Activated T-helper 2 cell treated with anti-CD3 and anti-CD28 coated beads, Interferon-gamma antibody, Interleukin-2, Interleukin-4, amounts not matched to agents 10 μg/mL and 5 μg/mL and 100 μg/mL, durations not matched to agents 14 hours and 24 hours and 36 hours (primary cell): ENCODE results near the gene PRPSAP1. TPM values are rescaled to one million over a fixed set of nuclear protein-coding genes. Genes with fewer than 3 reads are reported as not detected.
"Not testable (repeated sequence)": the region's sequence is repeated elsewhere in the genome, so short reads cannot be mapped to it uniquely, and the experiment has no call there.

Source experiments
- DNase-seq: peaks from one replicate; pipeline ENCODE4 v3.0.0; 2021; ENCODE audit warnings: low spot score
- H3K27ac Mint-ChIP-seq: one replicate; pipeline ENCODE4 v1.8.0; 2021; ENCODE audit warnings: mixed read lengths
- H3K27me3 Mint-ChIP-seq: one replicate; pipeline ENCODE4 v1.8.0; 2021; ENCODE audit warnings: low read depth, mixed read lengths
- H3K36me3 Mint-ChIP-seq: one replicate; pipeline ENCODE4 v1.8.0; 2021; ENCODE audit warnings: low read depth, mixed read lengths
- H3K4me1 Mint-ChIP-seq: one replicate; pipeline ENCODE4 v1.8.0; 2021; ENCODE audit warnings: low read depth, mixed read lengths
- H3K4me3 Mint-ChIP-seq: one replicate; pipeline ENCODE4 v1.8.0; 2021; ENCODE audit warnings: low read depth, mild to moderate bottlenecking, moderate library complexity, mixed read lengths
- H3K9me3 Mint-ChIP-seq: one replicate; pipeline ENCODE4 v1.8.0; 2021; ENCODE audit warnings: mixed read lengths
- intact Hi-C: fragments of 100-400 bp; cut with micrococcal nuclease; formaldehyde crosslinking; loops from one replicate; pipeline ENCODE4 v1.15.1; 2023
- total RNA-seq: library from RNA; stranded (reverse); gene quantifications from 2 replicates; pipeline ENCODE4 v1.2.3, GENCODE V29; 2022

Gene PRPSAP1
- total RNA-seq, 1 donor from 2014 or later, result 48.2 TPM

GRCh38 chr17:76274112-76274956 is 79.4 kb downstream of the PRPSAP1 start:
- peak overlapping the region; percentile 33 for H3K27ac Mint-ChIP-seq
- no peak for DNase-seq
- H3K27me3 Mint-ChIP-seq, result no peaks in the 10 kb centered on the region
- intact Hi-C loops, result loop anchor here (5.0 kb wide), 2 partner anchors 42 to 132 kb away; partner anchors contain the start of gene FOXJ1
- H3K36me3 Mint-ChIP-seq, result peaks cover 21% of the 10 kb centered on the region
- peaks cover 36% of the 10 kb centered on the region for H3K4me1 Mint-ChIP-seq
- H3K9me3 Mint-ChIP-seq, result no peaks in the 10 kb centered on the region
- H3K4me3 Mint-ChIP-seq, result no peak overlapping the region

GRCh38 chr17:76273445-76274111 is 80.1 kb downstream of the PRPSAP1 start:
- peak overlapping the region; percentile 90 for H3K27ac Mint-ChIP-seq
- no peak for DNase-seq
- H3K4me3 Mint-ChIP-seq, result no peak overlapping the region
- intact Hi-C loops, result loop anchor here (2.0 to 5.0 kb wide), 4 partner anchors 41 to 203 kb away; partner anchors contain the start of gene FOXJ1
- H3K4me1 Mint-ChIP-seq, result peaks cover 43% of the 10 kb centered on the region
- no peaks in the 10 kb centered on the region for H3K27me3 Mint-ChIP-seq
- no peaks in the 10 kb centered on the region for H3K9me3 Mint-ChIP-seq
- peaks cover 27% of the 10 kb centered on the region for H3K36me3 Mint-ChIP-seq

DNA sequence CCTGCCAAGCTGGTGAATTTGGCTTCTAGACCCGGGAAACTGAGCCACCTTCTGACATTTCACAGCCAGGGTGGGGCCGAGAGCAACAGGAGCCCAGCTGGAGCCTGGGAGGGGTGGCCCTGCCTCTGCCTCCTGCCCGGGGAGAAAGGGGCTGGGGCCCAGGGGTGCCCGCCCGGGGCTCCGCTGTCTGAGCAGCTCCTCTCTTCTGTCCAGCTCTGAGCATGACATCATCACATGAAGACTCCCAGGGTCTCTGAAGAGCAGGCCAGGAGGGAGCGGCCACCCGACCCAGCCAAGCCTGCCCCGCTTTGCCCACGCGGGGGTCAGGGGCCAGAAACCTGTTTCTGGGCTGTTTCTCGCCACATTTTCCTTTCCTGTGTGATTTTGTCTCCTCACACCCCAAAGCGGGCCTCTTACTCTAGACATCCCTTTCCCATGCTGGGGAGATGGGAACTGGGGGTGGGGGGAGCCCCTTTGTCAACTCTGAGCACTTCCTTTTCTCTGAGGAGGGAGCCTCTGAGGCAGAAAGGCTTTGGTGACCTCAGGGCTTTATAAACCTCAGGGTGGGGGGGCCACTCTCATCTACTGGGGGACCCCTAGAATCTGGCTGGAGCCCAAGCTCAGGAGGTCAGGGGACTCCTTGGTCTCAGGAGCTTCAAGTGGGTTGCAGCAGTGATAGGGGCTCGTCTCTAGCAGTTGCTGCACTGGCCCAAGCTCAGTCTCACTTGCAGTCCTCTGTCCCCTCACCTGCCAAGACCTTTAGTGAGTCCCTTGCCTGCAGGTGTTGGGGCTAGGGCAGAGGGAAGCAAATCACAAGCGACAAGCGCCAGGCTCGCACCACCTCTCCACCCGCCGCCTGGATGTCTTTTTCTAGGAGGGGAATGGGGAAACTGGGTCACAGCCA is 80.9 kb downstream of the PRPSAP1 start:
- Mint-ChIP-seq H3K27me3 (no peaks in the 10 kb centered on the region), H3K4me1 (peaks cover 48% of the 10 kb centered on the region), H3K4me3 (peak overlapping the region; percentile 79), H3K36me3 (peaks cover 33% of the 10 kb centered on the region), H3K9me3 (no peaks in the 10 kb centered on the region), H3K27ac (peak overlapping the region; percentile 90)
- no peak for DNase-seq
- intact Hi-C loops, result loop anchor here (1.0 to 5.0 kb wide), 6 partner anchors 8 to 202 kb away; partner anchors contain the start of gene FOXJ1

- Mint-ChIP-seq H3K4me1 (peaks cover 47% of the 10 kb centered on the region), H3K27me3 (no peaks in the 10 kb centered on the region), H3K4me3 (peak overlapping the region; percentile 79), H3K9me3 (no peaks in the 10 kb centered on the region), H3K27ac (peak overlapping the region; percentile 90), H3K36me3 (peaks cover 40% of the 10 kb centered on the region)
- intact Hi-C loops, result loop anchor here (1.0 to 5.0 kb wide), 6 partner anchors 8 to 201 kb away; partner anchors contain the start of gene FOXJ1
- DNase-seq, result peak; percentile 69
These were observed 81.8 kb downstream of the PRPSAP1 start for GRCh38 chr17:76271669-76272540.

DNA sequence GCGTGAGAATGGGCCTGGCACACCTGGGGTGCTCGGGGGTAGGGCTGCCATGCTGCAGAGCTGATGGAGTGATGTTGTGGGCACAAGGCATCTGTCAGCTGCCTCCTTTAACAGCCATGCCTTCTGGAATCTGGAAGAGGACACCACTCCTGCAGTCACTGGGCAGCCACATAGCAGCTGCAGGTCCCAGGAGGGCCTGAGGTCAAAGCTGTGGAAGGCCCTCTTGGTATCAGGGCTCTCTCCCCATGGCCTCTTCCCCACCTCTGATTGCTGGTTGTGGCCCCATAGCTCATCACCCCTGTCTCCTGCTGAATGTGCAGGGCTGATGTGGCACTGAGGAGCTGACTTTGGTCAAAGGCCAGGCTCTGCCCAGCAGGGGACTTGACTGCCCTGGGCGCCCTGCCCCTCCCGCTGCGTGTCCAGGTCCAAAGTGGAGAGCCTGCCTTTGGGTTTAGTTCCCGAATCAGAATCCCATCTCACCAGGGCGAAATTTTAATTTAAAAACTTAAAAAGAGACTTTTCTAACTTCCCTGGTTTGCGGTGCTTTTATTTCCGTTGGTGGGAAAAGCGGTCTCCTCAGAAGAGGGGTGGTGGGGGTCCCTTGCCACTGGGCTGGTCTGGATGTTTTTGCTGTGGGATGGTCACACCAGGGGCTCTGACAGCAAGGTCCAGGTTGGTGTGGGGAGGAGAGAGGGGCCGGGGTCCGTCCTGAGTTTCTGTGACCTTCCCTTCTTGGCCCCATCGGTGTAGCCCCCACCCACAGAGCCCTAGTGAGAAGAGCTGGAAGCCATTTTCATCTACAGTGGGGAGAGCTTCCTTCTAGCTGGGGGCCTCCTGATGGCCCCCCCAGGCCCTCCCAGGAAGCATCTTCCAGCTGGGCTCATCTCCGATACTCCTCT is 82.7 kb downstream of the PRPSAP1 start:
- peak overlapping the region; percentile 79 for H3K4me3 Mint-ChIP-seq
- no peaks in the 10 kb centered on the region for H3K27me3 Mint-ChIP-seq
- intact Hi-C loops, result loop anchor here (5.0 kb wide), 2 partner anchors 39 to 129 kb away; partner anchors contain the start of gene FOXJ1
- peak overlapping the region; percentile 90 for H3K27ac Mint-ChIP-seq
- peaks cover 45% of the 10 kb centered on the region for H3K4me1 Mint-ChIP-seq
- DNase-seq, result no peak
- peaks cover 48% of the 10 kb centered on the region for H3K36me3 Mint-ChIP-seq
- no peaks in the 10 kb centered on the region for H3K9me3 Mint-ChIP-seq

- Mint-ChIP-seq H3K27ac (peak overlapping the region; percentile 96), H3K4me3 (peak overlapping the region; percentile 91), H3K36me3 (peaks cover 48% of the 10 kb centered on the region), H3K4me1 (peaks cover 45% of the 10 kb centered on the region), H3K27me3 (no peaks in the 10 kb centered on the region), H3K9me3 (no peaks in the 10 kb centered on the region)
- no peak for DNase-seq
- intact Hi-C loops, result loop anchor here (5.0 kb wide), 2 partner anchors 38 to 128 kb away; partner anchors contain the start of gene FOXJ1
These were observed 83.6 kb downstream of the PRPSAP1 start for GRCh38 chr17:76270127-76270592.

DNA sequence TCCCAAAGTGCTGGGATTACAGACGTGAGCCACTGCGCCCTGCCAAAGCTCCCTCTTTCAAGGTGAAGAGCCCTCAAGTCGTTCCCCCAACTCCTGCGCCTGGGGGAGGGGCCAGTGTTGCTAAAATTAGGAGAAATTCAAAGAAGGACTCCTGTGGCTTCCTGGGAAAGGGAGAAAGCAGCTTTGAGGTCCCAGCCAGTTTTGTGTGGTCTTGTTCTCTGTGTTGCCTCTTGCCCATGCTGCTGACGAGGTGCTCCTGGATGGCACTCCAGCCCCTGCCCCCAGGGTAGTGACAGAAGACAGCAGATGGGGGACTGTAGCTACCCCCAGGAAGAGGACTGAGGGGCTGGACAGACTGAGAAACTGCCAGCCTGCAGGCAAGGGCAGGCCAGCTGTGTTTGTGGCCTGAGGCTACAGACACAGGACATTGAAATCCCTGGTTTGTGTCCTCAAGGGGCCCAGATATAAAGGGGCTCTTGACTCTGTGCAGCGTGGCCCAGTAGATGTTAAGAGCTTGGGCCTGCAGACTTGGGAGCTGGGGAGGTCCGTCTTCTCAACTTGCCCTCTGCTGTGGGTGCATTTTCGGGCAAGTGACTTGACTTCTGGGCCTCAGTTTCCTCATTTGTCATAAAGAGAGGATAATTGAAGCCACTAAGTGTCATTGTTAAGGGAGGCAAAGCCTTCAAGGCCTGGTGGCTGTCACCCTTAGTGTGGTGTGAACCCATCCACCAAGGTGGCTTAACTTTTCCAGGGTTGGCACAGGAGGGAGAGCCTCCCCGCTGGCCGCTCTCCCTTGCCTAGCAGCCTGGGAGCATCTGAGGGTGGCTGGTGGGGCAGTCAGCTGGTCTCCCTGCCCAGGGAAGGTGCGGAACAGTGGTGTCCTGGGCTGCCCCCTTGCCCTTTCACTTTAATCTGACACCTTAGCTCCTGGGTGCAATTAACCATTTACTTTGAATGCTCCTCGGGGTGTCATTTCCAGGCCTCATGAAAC is 84.4 kb downstream of the PRPSAP1 start:
- peak overlapping the region; percentile 96 for H3K27ac Mint-ChIP-seq
- H3K9me3 Mint-ChIP-seq, result no peaks in the 10 kb centered on the region
- H3K4me3 Mint-ChIP-seq, result peak overlapping the region; percentile 91
- intact Hi-C loops, result loop anchor here (1.0 to 5.0 kb wide), 3 partner anchors 23 to 487 kb away; partner anchors contain the start of gene UNK
- peaks cover 48% of the 10 kb centered on the region for H3K36me3 Mint-ChIP-seq
- peaks cover 46% of the 10 kb centered on the region for H3K4me1 Mint-ChIP-seq
- no peaks in the 10 kb centered on the region for H3K27me3 Mint-ChIP-seq
- DNase-seq, result no peak

DNA sequence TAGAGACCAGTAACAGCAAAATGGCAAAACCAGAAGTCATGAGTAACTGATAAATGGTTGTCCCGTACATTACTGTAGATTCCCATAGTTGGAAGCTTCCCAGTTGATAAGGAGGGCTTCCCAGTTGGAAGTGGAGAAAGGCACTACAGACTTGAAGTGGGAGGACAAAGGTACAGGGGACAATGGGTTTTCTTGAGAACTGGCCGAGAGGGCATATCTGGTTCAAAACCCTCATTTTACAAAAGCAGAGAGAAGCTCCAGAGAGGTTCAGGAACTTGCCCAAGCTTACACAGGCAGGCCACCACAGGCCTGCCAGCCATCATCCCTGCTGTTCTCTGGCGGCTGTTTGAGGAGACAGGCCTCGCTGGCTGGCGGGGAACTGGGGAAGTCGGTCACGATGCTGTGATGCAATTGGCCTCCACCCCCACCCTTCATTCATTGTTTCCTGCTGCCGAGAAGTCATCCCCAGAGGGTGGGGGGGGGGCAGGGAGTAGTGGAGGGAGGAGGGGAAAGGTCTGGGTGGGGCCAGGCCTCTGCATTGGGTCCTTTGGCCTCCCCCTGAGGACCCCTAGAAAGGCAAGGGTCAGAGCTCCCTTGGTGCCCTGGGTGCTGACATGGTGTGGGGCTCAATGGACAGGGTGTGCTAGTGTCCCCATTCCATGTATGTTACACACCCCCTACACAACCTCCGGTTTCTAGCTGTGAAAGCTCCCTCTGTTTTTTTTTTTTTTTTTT is 85.5 kb downstream of the PRPSAP1 start:
- Mint-ChIP-seq H3K4me1 (peaks cover 52% of the 10 kb centered on the region), H3K27ac (peak overlapping the region; percentile 96), H3K4me3 (peak overlapping the region; percentile 91), H3K27me3 (no peaks in the 10 kb centered on the region), H3K9me3 (no peaks in the 10 kb centered on the region), H3K36me3 (peaks cover 48% of the 10 kb centered on the region)
- peak; percentile 65 for DNase-seq
- intact Hi-C loops, result loop anchor here (1.0 to 5.0 kb wide), 3 partner anchors 22 to 486 kb away; partner anchors contain the start of gene UNK

DNA sequence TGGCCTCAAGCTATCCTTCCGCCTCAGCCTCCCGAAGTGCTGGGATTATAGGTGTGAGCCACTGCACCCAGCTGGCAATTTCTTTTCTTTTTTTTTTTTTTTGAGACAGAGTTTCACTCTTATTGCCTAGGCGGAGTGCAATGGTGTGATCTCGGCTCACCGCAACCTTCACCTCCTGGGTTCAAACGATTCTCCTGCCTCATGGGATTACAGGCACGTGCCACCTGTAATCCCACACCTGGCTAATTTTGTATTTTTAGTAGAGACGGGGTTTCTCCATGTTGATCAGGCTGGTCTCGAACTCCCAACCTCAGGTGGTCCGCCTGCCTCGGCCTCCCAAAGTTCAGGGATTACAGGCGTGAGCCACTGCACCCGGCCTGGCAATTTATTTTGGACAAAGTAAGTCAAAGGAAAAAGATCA is 86.1 kb downstream of the PRPSAP1 start:
- DNase-seq, H3K9me3 Mint-ChIP-seq: not testable (repeated sequence)
- H3K4me1 Mint-ChIP-seq, result peaks cover 54% of the 10 kb centered on the region

More for the DNA sequence above, 86.1 kb downstream of the PRPSAP1 start:
- Mint-ChIP-seq H3K4me3 (peak overlapping the region; percentile 91), H3K36me3 (peaks cover 48% of the 10 kb centered on the region), H3K27ac (peak overlapping the region; percentile 96)
- intact Hi-C loops, result loop anchor here (1.0 to 5.0 kb wide), 3 partner anchors 21 to 485 kb away; partner anchors contain the start of gene UNK
- not testable (repeated sequence) for H3K27me3 Mint-ChIP-seq
